ENCODE measurements around the gene PRKAR1A. TPM values are rescaled to one million over a fixed set of nuclear protein-coding genes. Genes with fewer than 3 reads are reported as not detected.

The PRKAR1A gene
- total RNA-seq, 1 donor from 2014 or later: 226 TPM

- Histone ChIP-seq H3K4me3 (ENCODE audit: low read depth, low read length) (no peak overlapping the region), H3K36me3 (ENCODE audit: control insufficient read depth, insufficient read depth, low read length) (no peaks in the 10 kb centered on the region), H3K27me3 (ENCODE audit: control insufficient read depth, insufficient read depth, low read length) (no peaks in the 10 kb centered on the region)
- FAIRE-seq (no peak), DNase-seq (ENCODE audit: low read depth) (no peak)
- TF ChIP-seq CTCF (IDR thresholded peaks at IDR 0.05; ENCODE audit: insufficient read depth, low read length, severe bottlenecking): no peak
Observed at GRCh38 chr17:68505951-68506350, 6.3 kb upstream of the PRKAR1A start.

- TF ChIP-seq CTCF (IDR thresholded peaks at IDR 0.05; ENCODE audit: insufficient read depth, low read length, severe bottlenecking): no peak
- DNase-seq (ENCODE audit: low read depth) (peak; percentile 7), FAIRE-seq (no peak)
- H3K36me3 ChIP-seq (ENCODE audit: control insufficient read depth, insufficient read depth, low read length): no peaks in the 10 kb centered on the region
- no peak overlapping the region for H3K4me3 ChIP-seq (ENCODE audit: low read depth, low read length)
- no peaks in the 10 kb centered on the region for H3K27me3 ChIP-seq (ENCODE audit: control insufficient read depth, insufficient read depth, low read length)
Observed at GRCh38 chr17:68507576-68507975, 4.7 kb upstream of the PRKAR1A start.

GRCh38 chr17:68509141-68510057 is 2.8 kb upstream of the PRKAR1A start:
- DNase-seq (ENCODE audit: low read depth): peak; percentile 37
- no peak for FAIRE-seq

GRCh38 chr17:68511254-68511670 is 968 bp upstream of the PRKAR1A start:
- Histone ChIP-seq H3K4me3 (ENCODE audit: low read depth, low read length) (peak overlapping the region; percentile 90), H3K27me3 (ENCODE audit: control insufficient read depth, insufficient read depth, low read length) (no peaks in the 10 kb centered on the region), H3K36me3 (ENCODE audit: control insufficient read depth, insufficient read depth, low read length) (peaks cover 2% of the 10 kb centered on the region)
- no peak for TF ChIP-seq CTCF (IDR thresholded peaks at IDR 0.05; ENCODE audit: insufficient read depth, low read length, severe bottlenecking)
- no peak for DNase-seq (ENCODE audit: low read depth)
- FAIRE-seq: no peak

More at GRCh38 chr17:68509141-68510057, 2.8 kb upstream of the PRKAR1A start:
- TF ChIP-seq CTCF (IDR thresholded peaks at IDR 0.05; ENCODE audit: insufficient read depth, low read length, severe bottlenecking): no peak
- H3K27me3 ChIP-seq (ENCODE audit: control insufficient read depth, insufficient read depth, low read length): no peaks in the 10 kb centered on the region
- no peaks in the 10 kb centered on the region for H3K36me3 ChIP-seq (ENCODE audit: control insufficient read depth, insufficient read depth, low read length)
- H3K4me3 ChIP-seq (ENCODE audit: low read depth, low read length): no peak overlapping the region

- TF ChIP-seq CTCF (IDR thresholded peaks at IDR 0.05; ENCODE audit: insufficient read depth, low read length, severe bottlenecking): peak; percentile 2
- Histone ChIP-seq H3K36me3 (ENCODE audit: control insufficient read depth, insufficient read depth, low read length) (peaks cover 2% of the 10 kb centered on the region), H3K4me3 (ENCODE audit: low read depth, low read length) (peak overlapping the region; percentile 90), H3K27me3 (ENCODE audit: control insufficient read depth, insufficient read depth, low read length) (no peaks in the 10 kb centered on the region)
- FAIRE-seq (no peak), DNase-seq (ENCODE audit: low read depth) (peak; percentile 23)
Observed at GRCh38 chr17:68511671-68512246, 471 bp upstream of the PRKAR1A start.
